ENCODE measurements around the gene PPM1F.

DNA sequence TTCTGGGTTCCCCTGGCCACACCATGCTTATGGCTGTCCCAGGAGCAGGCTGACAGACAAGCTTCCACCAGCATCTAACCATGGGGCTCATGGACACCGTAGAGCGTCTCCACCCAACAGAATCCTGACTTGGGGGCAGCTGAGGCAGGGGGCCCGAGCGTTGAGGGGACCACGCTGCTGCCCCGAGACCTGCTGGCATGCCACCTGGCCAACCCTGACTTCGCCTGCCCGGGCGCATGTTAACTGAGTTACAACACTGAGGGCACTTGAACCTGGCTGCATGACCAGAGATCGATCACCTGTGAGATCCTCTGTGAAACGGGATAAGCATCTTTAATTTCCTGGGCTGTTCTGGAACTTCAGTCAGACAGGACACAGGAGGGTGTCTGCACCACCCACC, 13.7 kb downstream of the PPM1F start:
- TF ChIP-seq, protein P1, sequence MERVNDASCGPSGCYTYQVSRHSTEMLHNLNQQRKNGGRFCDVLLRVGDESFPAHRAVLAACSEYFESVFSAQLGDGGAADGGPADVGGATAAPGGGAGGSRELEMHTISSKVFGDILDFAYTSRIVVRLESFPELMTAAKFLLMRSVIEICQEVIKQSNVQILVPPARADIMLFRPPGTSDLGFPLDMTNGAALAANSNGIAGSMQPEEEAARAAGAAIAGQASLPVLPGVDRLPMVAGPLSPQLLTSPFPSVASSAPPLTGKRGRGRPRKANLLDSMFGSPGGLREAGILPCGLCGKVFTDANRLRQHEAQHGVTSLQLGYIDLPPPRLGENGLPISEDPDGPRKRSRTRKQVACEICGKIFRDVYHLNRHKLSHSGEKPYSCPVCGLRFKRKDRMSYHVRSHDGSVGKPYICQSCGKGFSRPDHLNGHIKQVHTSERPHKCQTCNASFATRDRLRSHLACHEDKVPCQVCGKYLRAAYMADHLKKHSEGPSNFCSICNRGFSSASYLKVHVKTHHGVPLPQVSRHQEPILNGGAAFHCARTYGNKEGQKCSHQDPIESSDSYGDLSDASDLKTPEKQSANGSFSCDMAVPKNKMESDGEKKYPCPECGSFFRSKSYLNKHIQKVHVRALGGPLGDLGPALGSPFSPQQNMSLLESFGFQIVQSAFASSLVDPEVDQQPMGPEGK (CRISPR knock-in tag; IDR thresholded peaks at IDR 0.05; ENCODE audit: borderline replicate concordance) = no peak
- TF ChIP-seq, protein P2, sequence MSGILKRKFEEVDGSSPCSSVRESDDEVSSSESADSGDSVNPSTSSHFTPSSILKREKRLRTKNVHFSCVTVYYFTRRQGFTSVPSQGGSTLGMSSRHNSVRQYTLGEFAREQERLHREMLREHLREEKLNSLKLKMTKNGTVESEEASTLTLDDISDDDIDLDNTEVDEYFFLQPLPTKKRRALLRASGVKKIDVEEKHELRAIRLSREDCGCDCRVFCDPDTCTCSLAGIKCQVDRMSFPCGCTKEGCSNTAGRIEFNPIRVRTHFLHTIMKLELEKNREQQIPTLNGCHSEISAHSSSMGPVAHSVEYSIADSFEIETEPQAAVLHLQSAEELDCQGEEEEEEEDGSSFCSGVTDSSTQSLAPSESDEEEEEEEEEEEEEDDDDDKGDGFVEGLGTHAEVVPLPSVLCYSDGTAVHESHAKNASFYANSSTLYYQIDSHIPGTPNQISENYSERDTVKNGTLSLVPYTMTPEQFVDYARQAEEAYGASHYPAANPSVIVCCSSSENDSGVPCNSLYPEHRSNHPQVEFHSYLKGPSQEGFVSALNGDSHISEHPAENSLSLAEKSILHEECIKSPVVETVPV (CRISPR knock-in tag; IDR thresholded peaks at IDR 0.05) = no peak
- TF ChIP-seq ZNF565 (CRISPR knock-in tag; conservative IDR thresholded peaks at IDR 0.05; ENCODE audit: low read depth) (no peak), SNAI2 (CRISPR knock-in tag; IDR thresholded peaks at IDR 0.05) (no peak), RARB (CRISPR knock-in tag; IDR thresholded peaks at IDR 0.05) (no peak), ZFP3 (CRISPR knock-in tag; IDR thresholded peaks at IDR 0.05) (no peak), ZFP30 (CRISPR knock-in tag; IDR thresholded peaks at IDR 0.05) (no peak), CSDC2 (CRISPR knock-in tag; IDR thresholded peaks at IDR 0.05) (no peak), OSR1 (CRISPR knock-in tag; IDR thresholded peaks at IDR 0.05) (no peak)
- TF ChIP-seq, protein P3, sequence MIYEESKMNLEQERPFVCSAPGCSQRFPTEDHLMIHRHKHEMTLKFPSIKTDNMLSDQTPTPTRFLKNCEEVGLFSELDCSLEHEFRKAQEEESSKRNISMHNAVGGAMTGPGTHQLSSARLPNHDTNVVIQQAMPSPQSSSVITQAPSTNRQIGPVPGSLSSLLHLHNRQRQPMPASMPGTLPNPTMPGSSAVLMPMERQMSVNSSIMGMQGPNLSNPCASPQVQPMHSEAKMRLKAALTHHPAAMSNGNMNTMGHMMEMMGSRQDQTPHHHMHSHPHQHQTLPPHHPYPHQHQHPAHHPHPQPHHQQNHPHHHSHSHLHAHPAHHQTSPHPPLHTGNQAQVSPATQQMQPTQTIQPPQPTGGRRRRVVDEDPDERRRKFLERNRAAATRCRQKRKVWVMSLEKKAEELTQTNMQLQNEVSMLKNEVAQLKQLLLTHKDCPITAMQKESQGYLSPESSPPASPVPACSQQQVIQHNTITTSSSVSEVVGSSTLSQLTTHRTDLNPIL (CRISPR knock-in tag; IDR thresholded peaks at IDR 0.05; ENCODE audit: low read depth) = no peak

All from SK-N-SH treated with all-trans-retinoic acid at 6 μM for 48 hours (cell line).